ENCODE measurements around the gene GRID2. TPM values are rescaled to one million over a fixed set of nuclear protein-coding genes. Genes with fewer than 3 reads are reported as not detected.

GRID2 gene
- polyA plus RNA-seq, 1 of the 3 experiments (the other 2 are of a cell fraction), result not detected

- POLR2A ChIA-PET, result no interaction called here
- Histone ChIP-seq H4K20me1 (ENCODE audit: insufficient read depth) (no peaks in the 10 kb centered on the region), H3K79me2 (ENCODE audit: insufficient read depth) (no peaks in the 10 kb centered on the region), H3K27me3 (ENCODE audit: insufficient read depth) (no peaks in the 10 kb centered on the region), H3F3A (replicated peaks; ENCODE audit: insufficient read depth) (no peaks in the 10 kb centered on the region), H3K9me2 (no peaks in the 10 kb centered on the region), H3K4me2 (no peak overlapping the region), H3K9me3 (no peaks in the 10 kb centered on the region), H3K4me1 (ENCODE audit: control insufficient read depth in 1 of 2, insufficient read depth in 2 of 2, low read depth in 1 of 2, low read length in 1 of 2) (no peaks in the 10 kb centered on the region), H2AFZ (ENCODE audit: low read depth) (no peak overlapping the region), H3K9ac (no peak overlapping the region), H3K27ac (ENCODE audit: low read depth in 2 of 2, low read length in 1 of 2) (no peak overlapping the region), H3K4me3 (ENCODE audit: low read depth in 2 of 2, low read length in 1 of 2) (no peak overlapping the region), H3K36me3 (replicated peaks in 1 of 2; ENCODE audit: control insufficient read depth in 1 of 2, insufficient read depth in 2 of 2, low read length in 1 of 2) (no peaks in the 10 kb centered on the region)
- 20% methylated on average over 1 of the region's 1 CpG for WGBS (ENCODE audit: low lambda C conversion rate)
- no peak for DNase-seq
- CTCF ChIA-PET, result no interaction called here
- TF ChIP-seq TAF1 (IDR thresholded peaks at IDR 0.05; ENCODE audit: borderline replicate concordance, low read depth, low read length) (no peak), FOSL2 (IDR thresholded peaks at IDR 0.05; ENCODE audit: borderline replicate concordance, low read depth) (no peak), FOXJ3 (CRISPR knock-in tag; IDR thresholded peaks at IDR 0.05) (no peak), ELF1 (IDR thresholded peaks at IDR 0.05) (no peak), GATA2 (CRISPR knock-in tag; IDR thresholded peaks at IDR 0.05) (no peak), RXRA (IDR thresholded peaks at IDR 0.05; ENCODE audit: borderline replicate concordance, low read depth) (no peak), USF1 (IDR thresholded peaks at IDR 0.05; ENCODE audit: borderline replicate concordance, low read depth) (no peak), FOXM1 (IDR thresholded peaks at IDR 0.05; ENCODE audit: low read depth) (no peak)
Observed at GRCh38 chr4:92488496-92488895, 184.7 kb downstream of the GRID2 start.

- 28% methylated on average over 1 of the region's 1 CpG for WGBS (ENCODE audit: low lambda C conversion rate)
- Histone ChIP-seq H2AFZ (ENCODE audit: low read depth) (no peak overlapping the region), H3K4me2 (no peak overlapping the region), H3K9me3 (no peaks in the 10 kb centered on the region), H4K20me1 (ENCODE audit: insufficient read depth) (no peaks in the 10 kb centered on the region), H3K27me3 (ENCODE audit: insufficient read depth) (no peaks in the 10 kb centered on the region), H3F3A (replicated peaks; ENCODE audit: insufficient read depth) (no peaks in the 10 kb centered on the region), H3K4me1 (ENCODE audit: control insufficient read depth in 1 of 2, insufficient read depth in 2 of 2, low read depth in 1 of 2, low read length in 1 of 2) (no peaks in the 10 kb centered on the region; a peak in 1 of 4 replicates), H3K4me3 (ENCODE audit: low read depth in 2 of 2, low read length in 1 of 2) (no peak overlapping the region), H3K9me2 (no peaks in the 10 kb centered on the region), H3K9ac (no peak overlapping the region), H3K79me2 (ENCODE audit: insufficient read depth) (no peaks in the 10 kb centered on the region), H3K27ac (ENCODE audit: low read depth in 2 of 2, low read length in 1 of 2) (no peak overlapping the region), H3K36me3 (replicated peaks in 1 of 2; ENCODE audit: control insufficient read depth in 1 of 2, insufficient read depth in 2 of 2, low read length in 1 of 2) (no peaks in the 10 kb centered on the region)
- ChIA-PET POLR2A (no interaction called here), CTCF (interaction anchor here (0.5 to 0.6 kb wide), 2 partner anchors 193 to 582 kb away, joined by 3 read pairs; no protein-coding TSS in a partner anchor)
- no peak for TF ChIP-seq ZBTB33 (IDR thresholded peaks at IDR 0.05; ENCODE audit: borderline replicate concordance, low read depth)
- TF ChIP-seq USF1 (IDR thresholded peaks at IDR 0.05; ENCODE audit: borderline replicate concordance, low read depth), result no peak
- no peak for TF ChIP-seq FOSL2 (IDR thresholded peaks at IDR 0.05; ENCODE audit: borderline replicate concordance, low read depth)
- TF ChIP-seq SIN3A (IDR thresholded peaks at IDR 0.05; ENCODE audit: borderline replicate concordance, low read depth, low read length), result no peak
- no peak for TF ChIP-seq TAF1 (IDR thresholded peaks at IDR 0.05; ENCODE audit: borderline replicate concordance, low read depth, low read length)
- TF ChIP-seq RFX5 (IDR thresholded peaks at IDR 0.05; ENCODE audit: low read length), result no peak
- TF ChIP-seq JUND (IDR thresholded peaks at IDR 0.05), result no peak
- TF ChIP-seq NRF1 (IDR thresholded peaks at IDR 0.05; ENCODE audit: low read depth, low read length), result no peak
- TF ChIP-seq MXI1 (IDR thresholded peaks at IDR 0.05; ENCODE audit: low read depth, low read length), result no peak
- TF ChIP-seq TEAD4 (IDR thresholded peaks at IDR 0.05; ENCODE audit: borderline replicate concordance, insufficient read depth), result no peak
- TF ChIP-seq RCOR1 (IDR thresholded peaks at IDR 0.05; ENCODE audit: low read length), result no peak
- no peak for TF ChIP-seq POLR2AphosphoS5 (IDR thresholded peaks at IDR 0.05; ENCODE audit: low read depth, low read length)
- DNase-seq, result no peak
Observed at GRCh38 chr4:92497141-92497540, 193.4 kb downstream of the GRID2 start.

All from SK-N-SH (cell line).